Spleen (tissue), 11 donors: ENCODE data around the gene CAGE1. TPM values are rescaled to one million over a fixed set of nuclear protein-coding genes. Genes with fewer than 3 reads are reported as not detected.

Source experiments
- DNase-seq: peaks from one replicate; pipeline ENCODE4 v3.0.0-alpha.2; 2020
- H3K27ac ChIP-seq, 8 donors: fragments of 200-600 bp; sonication (generic) in 7 of 8; 1 replicate in 4 of 8; 2 replicates in 4 of 8; pipeline versions ENCODE4 v1.5.0 to v1.8.0; 2016 to 2021; ENCODE audit warnings: inconsistent platforms in 4 of 8, mild to moderate bottlenecking in 4 of 8, moderate library complexity in 1 of 8
- H3K27me3 ChIP-seq, 7 donors: fragments of 200-600 bp; sonication (generic) in 6 of 7; replicated peaks in 1 of 7; 1 replicate in 4 of 7; 2 replicates in 3 of 7; pipeline versions ENCODE4 v1.5.0 to v1.8.0; 2016 to 2021; ENCODE audit warnings: inconsistent platforms in 3 of 7, mild to moderate bottlenecking in 1 of 7
- H3K36me3 ChIP-seq, 6 donors: fragments of 200-600 bp; sonication (generic) in 5 of 6; 1 replicate in 4 of 6; 2 replicates in 2 of 6; pipeline versions ENCODE4 v1.5.0 to v1.8.0; 2016 to 2021; ENCODE audit warnings: inconsistent platforms in 2 of 6
- H3K4me1 ChIP-seq, 6 donors: fragments of 200-600 bp; sonication (generic) in 5 of 6; 1 replicate in 3 of 6; 2 replicates in 3 of 6; pipeline versions ENCODE4 v1.5.0 to v1.8.0; 2016 to 2021; ENCODE audit warnings: inconsistent platforms in 3 of 6
- H3K4me3 ChIP-seq, 8 donors: fragments of 200-600 bp; sonication (generic) in 7 of 8; 1 replicate in 4 of 8; 2 replicates in 4 of 8; pipeline versions ENCODE4 v1.5.0 to v1.8.0; 2016 to 2021; ENCODE audit warnings: inconsistent platforms in 4 of 8, mild to moderate bottlenecking in 4 of 8, moderate library complexity in 2 of 8
- H3K9me3 ChIP-seq, 8 donors: fragments of 200-600 bp; sonication (generic) in 7 of 8; 1 replicate in 4 of 8; 2 replicates in 4 of 8; pipeline versions ENCODE4 v1.5.0 to v1.8.0; 2016 to 2021; ENCODE audit warnings: inconsistent platforms in 4 of 8
- POLR2A ChIP-seq, 3 donors: fragments of 450-650 bp; IDR thresholded peaks; one replicate each; pipeline ENCODE4 v1.5.1; 2017; ENCODE audit warnings: antibody characterized with exemption in 3 of 3, mild to moderate bottlenecking in 1 of 3
- POLR2AphosphoS5 ChIP-seq, 3 donors: sonication (generic); formaldehyde crosslinking; IDR thresholded peaks; one replicate each; pipeline ENCODE4 v1.5.1; 2017; ENCODE audit warnings: antibody characterized with exemption in 3 of 3
- WGBS, 5 donors: extraction: QIAGEN DNeasy Blood & Tissue Kit in 3 of 5; methylation state at CpG; one replicate each; pipeline versions ENCODE4 v1.1.5 to v1.1.7; 2013 to 2018; 5-methylcytosine and 5-hydroxymethylcytosine counted together
- intact Hi-C: fragments of 100-400 bp; cut with DNase I; formaldehyde crosslinking; loops from one replicate; pipeline ENCODE4 v1.15.0; 2023; ENCODE audit warnings: low total_unique reads
- polyA plus RNA-seq, 3 donors: library from polyadenylated mRNA; stranded (reverse); fragments of 200-250 nt; gene quantifications; one replicate each; pipeline ENCODE4 v1.2.1, GENCODE V29; 2013
- total RNA-seq, 7 donors: library from RNA; depleted of rRNA in 3 of 7; stranded (reverse); fragments of >200 nt in 3 of 7; fragmentation: NEBNext Ultra II Directional in 4 of 7; extraction: Animal tissue kit (Norgen Biotek cat#: 25700) in 4 of 7; gene quantifications; one replicate each; pipeline versions ENCODE4 v1.1.0 to v1.2.1, GENCODE V29; 2016 to 2021
- TF ChIP-seq, protein P1 (sequence below), 11 experiments: fragments of 200-600 bp in 7 of 11; fragments of 450-650 bp in 4 of 11; sonication (generic) in 4 of 11; IDR thresholded peaks in 8 of 11; conservative IDR thresholded peaks in 3 of 11; 1 replicate in 7 of 11; 2 replicates in 4 of 11; pipeline versions ENCODE4 v1.4.0 to v1.8.0; 2016 to 2021; ENCODE audit warnings: antibody characterized with exemption in 11 of 11, inconsistent platforms in 4 of 11, mild to moderate bottlenecking in 1 of 11
- donor health status: healthy with polysubstance abuse.
- donor health status: DM: no; HTN: no; CAD: no; lungs with moderate emphysema.
- donor health status: DM: no; HTN: no; CAD: no.
- donor health status: Bipolar disorder and iron deficiency.
- donor health status: healthy.
- donor health status: DM: no; HTN: no; CAD: no.
- donor health status: DM: yes; HTN: yes; CAD: no.

CAGE1 gene
- total and polyA plus RNA-seq, 10 donors: not detected

DNA sequence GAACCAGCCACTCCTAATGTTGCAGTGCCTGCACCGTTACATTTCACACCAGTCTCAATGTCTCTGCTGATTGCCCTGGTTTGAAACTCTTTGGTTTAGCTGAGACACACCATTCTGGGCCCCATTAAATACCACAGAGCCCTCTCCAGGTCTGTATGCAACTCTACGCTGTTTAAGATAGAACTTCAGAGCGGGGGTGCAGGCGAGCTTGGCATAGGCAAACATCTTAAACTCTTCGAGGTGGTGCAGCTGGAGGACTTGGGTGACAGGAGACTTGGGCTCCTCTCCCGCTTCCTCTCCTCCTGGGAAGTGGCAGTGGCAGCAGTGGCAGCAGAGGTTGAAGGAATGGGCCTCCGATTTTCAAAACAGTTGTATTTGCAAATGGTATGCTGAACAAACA lies 58.1 kb downstream of the CAGE1 start:
- WGBS, 5 donors: 85 to 95% (median 93%) methylated on average over 7 of the region's 7 CpGs
- no peaks in the 10 kb centered on the region for H3K27me3 ChIP-seq
- TF ChIP-seq, protein P1, sequence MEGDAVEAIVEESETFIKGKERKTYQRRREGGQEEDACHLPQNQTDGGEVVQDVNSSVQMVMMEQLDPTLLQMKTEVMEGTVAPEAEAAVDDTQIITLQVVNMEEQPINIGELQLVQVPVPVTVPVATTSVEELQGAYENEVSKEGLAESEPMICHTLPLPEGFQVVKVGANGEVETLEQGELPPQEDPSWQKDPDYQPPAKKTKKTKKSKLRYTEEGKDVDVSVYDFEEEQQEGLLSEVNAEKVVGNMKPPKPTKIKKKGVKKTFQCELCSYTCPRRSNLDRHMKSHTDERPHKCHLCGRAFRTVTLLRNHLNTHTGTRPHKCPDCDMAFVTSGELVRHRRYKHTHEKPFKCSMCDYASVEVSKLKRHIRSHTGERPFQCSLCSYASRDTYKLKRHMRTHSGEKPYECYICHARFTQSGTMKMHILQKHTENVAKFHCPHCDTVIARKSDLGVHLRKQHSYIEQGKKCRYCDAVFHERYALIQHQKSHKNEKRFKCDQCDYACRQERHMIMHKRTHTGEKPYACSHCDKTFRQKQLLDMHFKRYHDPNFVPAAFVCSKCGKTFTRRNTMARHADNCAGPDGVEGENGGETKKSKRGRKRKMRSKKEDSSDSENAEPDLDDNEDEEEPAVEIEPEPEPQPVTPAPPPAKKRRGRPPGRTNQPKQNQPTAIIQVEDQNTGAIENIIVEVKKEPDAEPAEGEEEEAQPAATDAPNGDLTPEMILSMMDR (IDR thresholded peaks at IDR 0.05 in 8 of 11, conservative IDR thresholded peaks at IDR 0.05 in 3 of 11): no peak
- TF ChIP-seq POLR2A (IDR thresholded peaks at IDR 0.05): no peak
- no peak for TF ChIP-seq POLR2AphosphoS5 (IDR thresholded peaks at IDR 0.05)
- H3K9me3 ChIP-seq: no peaks in the 10 kb centered on the region
- peaks cover 0 to 8% (median 0%) of the 10 kb centered on the region in 6 donors for H3K4me1 ChIP-seq
- no peak overlapping the region for H3K4me3 ChIP-seq
- H3K36me3 ChIP-seq: no peaks in the 10 kb centered on the region
- intact Hi-C loops: no loop called here
- no peak for DNase-seq
- no peak overlapping the region for H3K27ac ChIP-seq

GRCh38 chr6:7328243-7328642 lies 61.3 kb downstream of the CAGE1 start:
- no peak for DNase-seq
- intact Hi-C loops: no loop called here
- Histone ChIP-seq H3K27ac (peak overlapping the region in 2 of 8 donors; percentile 9 to 29), H3K4me3 (no peak overlapping the region), H3K36me3 (no peaks in the 10 kb centered on the region), H3K27me3 (no peaks in the 10 kb centered on the region), H3K9me3 (no peaks in the 10 kb centered on the region), H3K4me1 (peaks cover 0 to 34% (median 13%) of the 10 kb centered on the region in 6 donors)
- 27 to 47% (median 33%) methylated on average over 2 of the region's 2 CpGs for WGBS, 5 donors
- TF ChIP-seq POLR2AphosphoS5 (IDR thresholded peaks at IDR 0.05) (no peak), POLR2A (IDR thresholded peaks at IDR 0.05) (no peak)

DNA sequence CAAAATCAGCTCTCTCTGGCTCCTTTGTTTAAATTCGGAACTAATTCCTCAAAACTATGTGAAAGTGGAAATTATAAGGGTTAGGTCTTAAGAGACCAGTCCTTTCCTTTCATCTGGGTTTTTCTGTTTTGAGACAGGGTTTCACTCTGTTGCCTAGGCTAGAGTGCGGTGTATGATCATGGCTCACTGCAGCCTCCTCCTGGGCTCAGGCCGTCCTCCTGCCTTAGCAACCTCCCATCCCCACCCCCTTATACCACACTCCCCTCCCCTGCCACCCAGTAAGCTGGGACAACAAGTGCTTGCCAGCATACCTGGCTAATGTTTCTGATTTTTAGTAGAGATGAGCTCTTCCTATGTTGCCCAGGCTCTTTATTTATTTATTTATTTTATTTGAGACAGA lies 63.8 kb downstream of the CAGE1 start:
- peak overlapping the region in 2 of 8 donors; percentile 18 to 82 for H3K27ac ChIP-seq
- WGBS, 5 donors: 72 to 84% (median 78%) methylated on average over 3 of the region's 3 CpGs
- H3K36me3 ChIP-seq: no peaks in the 10 kb centered on the region
- H3K9me3 ChIP-seq: no peaks in the 10 kb centered on the region
- H3K4me1 ChIP-seq: peaks cover 0 to 34% (median 13%) of the 10 kb centered on the region in 6 donors
- no peak for DNase-seq
- intact Hi-C loops: no loop called here
- TF ChIP-seq POLR2AphosphoS5 (IDR thresholded peaks at IDR 0.05) (no peak), POLR2A (IDR thresholded peaks at IDR 0.05) (no peak)
- TF ChIP-seq, protein P1 (IDR thresholded peaks at IDR 0.05 in 8 of 11, conservative IDR thresholded peaks at IDR 0.05 in 3 of 11): no peak
- no peak overlapping the region for H3K4me3 ChIP-seq
- H3K27me3 ChIP-seq: no peaks in the 10 kb centered on the region

GRCh38 chr6:7324520-7324919 lies 65.0 kb downstream of the CAGE1 start:
- peak overlapping the region in 1 of 8 donors; percentile 22 for H3K4me3 ChIP-seq

More at GRCh38 chr6:7324520-7324919, 65.0 kb downstream of the CAGE1 start:
- Histone ChIP-seq H3K36me3 (no peaks in the 10 kb centered on the region), H3K4me1 (peaks cover 0 to 34% (median 13%) of the 10 kb centered on the region in 6 donors), H3K27ac (peak overlapping the region in 7 of 8 donors; percentile 26 to 82 (median 67)), H3K9me3 (no peaks in the 10 kb centered on the region), H3K27me3 (no peaks in the 10 kb centered on the region)
- DNase-seq: no peak
- 17 to 49% (median 33%) methylated on average over 7 of the region's 7 CpGs for WGBS, 5 donors
- TF ChIP-seq, protein P1 (IDR thresholded peaks at IDR 0.05 in 8 of 11, conservative IDR thresholded peaks at IDR 0.05 in 3 of 11): no peak
- TF ChIP-seq POLR2A (IDR thresholded peaks at IDR 0.05): no peak
- TF ChIP-seq POLR2AphosphoS5 (IDR thresholded peaks at IDR 0.05): no peak
- intact Hi-C loops: no loop called here
